ENCODE data around the gene CNTN5.

Gene CNTN5

DNA sequence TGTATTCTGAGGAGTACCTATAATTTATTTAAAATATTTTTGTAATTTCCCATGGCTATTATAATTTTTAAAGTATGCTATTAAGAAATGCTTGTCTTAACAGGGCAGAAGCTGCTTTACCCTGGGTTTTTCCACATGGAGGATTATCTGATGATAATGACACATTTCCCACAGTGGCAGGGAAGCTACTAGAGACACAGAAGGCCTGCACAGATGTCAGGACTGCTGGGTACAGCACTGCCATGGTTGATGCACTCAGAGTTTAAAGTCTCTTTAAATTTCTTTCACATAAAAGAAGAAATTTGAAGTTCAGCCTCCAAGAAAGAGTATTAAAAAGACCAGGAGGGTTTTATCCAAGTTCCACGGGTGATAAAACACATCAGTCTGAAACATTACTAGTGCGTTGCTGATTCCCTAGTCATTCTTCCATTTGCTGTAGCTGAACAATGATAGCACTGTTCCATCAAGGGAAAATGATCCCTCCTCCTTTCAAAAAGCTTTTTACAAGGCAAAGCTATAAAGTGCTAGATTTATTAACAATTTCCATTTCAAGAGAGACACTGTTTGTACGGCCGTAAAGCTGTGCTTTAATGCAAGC lies 363.0 kb downstream of the CNTN5 start:
- peak; percentile 64 for DNase-seq (ENCODE audit: low spot score)

DNA sequence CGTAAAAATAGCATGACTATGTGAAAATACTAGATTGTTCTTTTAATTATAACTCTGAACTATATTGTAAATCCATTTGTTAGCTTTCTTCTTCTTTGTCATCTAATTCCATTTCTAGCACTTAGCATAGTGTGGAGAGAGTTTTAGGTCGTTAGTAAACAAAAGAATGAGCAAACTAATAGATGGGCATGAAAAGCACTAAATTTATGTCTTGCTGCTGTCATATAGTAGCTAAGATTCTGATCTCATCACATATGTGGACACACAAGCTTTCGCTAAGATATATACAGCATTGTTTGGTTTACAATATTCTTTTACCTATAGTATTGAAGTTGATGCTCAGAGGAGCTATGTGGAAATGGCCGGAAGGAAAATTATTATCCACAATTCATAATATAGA lies 370.5 kb downstream of the CNTN5 start:
- DNase-seq (ENCODE audit: low spot score), result no peak

DNA sequence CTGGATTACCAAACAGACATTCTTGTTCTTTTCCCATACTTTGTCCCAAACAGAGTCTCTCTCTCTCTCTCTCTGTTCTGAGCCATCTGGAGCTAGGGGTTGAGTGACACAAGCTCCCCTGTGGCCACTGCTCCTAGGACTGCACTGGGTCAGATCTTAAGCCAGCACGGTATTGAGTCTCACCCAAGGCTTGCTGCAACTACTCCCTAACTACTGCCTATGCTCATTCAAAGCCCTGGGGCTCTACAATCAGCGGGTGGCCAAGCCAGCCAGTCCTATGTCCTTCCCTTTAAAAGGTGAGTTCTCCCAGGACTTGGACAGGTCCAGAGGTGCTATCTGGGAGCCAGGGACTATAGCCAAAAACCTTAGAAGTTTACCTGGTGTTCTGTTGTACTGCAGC lies 385.6 kb downstream of the CNTN5 start:
- no peak for DNase-seq (ENCODE audit: low spot score)

DNA sequence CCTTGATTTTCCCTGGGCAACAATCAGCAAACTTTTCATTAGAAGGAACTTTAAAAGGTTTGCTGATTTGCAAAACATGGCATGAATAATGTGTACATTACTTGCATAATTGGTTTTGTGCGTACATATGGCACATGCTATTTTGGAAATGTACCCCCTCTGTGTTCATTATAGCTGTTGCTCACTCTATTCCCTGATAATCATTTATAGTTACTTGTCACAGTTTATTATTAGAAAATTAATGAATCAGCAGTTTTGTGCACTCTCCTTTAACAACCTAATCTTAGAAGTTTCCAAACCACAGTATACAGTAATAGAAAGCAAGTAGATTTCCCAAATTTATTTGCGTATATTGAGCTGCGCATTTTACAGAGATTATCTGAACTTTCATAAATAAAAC lies 389.9 kb downstream of the CNTN5 start:
- DNase-seq (ENCODE audit: low spot score), result no peak

DNA sequence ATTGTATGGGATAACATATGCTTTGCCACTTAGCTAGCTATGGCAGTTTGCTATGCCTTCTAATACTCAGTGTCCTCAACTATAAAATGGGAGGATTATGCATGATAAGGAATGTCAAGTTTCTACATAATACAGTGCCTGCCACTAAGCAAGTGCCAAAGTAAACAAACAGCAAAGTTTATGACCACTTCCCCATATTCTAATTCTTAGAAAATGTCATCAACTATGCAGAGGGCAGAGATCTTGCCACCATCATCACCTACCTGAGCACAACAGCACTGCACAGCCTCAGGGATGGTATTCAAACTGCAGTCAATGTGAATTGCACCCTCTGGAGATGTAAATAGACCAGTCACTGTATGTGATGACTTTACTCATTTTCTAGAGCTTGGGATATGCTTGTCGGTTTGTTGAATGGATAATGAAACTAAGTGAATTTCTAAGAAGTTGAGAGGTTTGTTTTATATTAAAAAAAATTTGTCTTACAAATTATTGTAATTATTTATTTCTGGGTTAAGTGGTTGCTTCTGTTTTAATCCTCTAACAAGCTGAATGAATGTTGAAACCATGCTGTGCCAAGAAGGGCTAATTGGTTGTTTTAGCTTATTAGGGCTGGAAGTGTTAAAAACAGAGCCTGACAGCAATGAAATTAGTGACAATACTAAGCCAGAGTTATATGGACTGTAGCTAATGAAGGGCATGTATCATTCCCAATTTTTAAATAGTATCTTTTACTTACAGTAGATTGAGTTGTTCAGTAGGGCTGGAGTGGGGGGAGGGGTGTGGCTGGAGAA lies 398.4 kb downstream of the CNTN5 start:
- no peak for DNase-seq (ENCODE audit: low spot score)

DNA sequence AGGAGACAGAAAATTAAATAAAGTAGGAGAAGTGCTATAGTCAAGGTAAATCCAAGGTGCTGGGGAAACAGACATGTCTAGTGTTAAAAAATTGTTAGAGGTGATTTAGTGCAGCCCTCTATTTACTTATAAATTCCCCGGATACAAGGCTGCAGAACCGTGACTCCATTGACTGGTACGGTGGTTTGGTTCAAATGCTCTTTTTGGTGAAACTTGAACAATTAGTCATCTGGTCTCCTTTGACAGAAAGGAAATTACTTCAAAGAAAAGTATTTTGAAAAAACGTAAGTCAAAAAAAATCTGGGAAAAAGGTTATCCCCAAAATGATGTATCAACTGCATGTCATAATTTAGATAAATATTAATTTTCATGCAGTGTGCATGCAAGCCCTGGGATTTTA lies 399.2 kb downstream of the CNTN5 start:
- DNase-seq (ENCODE audit: low spot score), result no peak

DNA sequence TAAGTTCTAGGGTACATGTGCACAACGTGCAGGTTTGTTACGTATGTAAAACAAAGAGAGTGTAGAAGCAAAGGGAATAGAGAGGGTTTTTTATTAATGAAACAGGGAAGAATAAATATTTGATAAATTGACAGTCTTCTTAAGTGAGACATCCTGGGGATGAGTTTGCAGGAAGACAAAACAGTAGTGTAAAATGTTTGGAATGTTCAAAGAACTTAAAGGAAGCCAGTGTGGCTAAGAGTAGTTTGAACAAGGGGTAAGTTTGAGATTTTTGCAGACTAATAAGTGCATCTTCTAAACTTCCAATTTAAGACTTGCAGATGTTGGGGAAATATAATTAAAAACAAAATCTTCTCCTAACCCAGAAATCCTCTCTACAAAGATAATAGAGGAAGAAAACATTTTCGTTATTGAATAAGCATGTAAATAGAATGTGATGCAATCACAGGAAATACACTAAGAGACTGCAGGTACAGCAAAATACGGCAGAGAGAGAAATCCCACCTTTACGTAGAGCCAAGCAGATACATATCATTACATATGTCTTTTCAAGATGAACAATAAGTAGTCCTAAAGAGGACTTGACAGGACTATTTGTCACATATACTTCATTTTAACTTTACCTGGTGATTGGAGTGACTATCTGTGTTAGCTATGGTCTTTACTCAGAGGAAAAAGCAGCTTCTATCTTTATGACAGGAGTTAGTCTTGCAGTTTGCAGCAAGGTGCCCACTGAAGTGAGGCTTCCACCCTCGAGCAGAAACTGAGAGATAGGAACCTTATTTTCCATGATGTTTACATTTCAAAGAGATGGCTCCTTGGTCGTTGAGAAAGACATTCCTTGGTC lies 402.1 kb downstream of the CNTN5 start:
- no peak for DNase-seq (ENCODE audit: low spot score)

DNA sequence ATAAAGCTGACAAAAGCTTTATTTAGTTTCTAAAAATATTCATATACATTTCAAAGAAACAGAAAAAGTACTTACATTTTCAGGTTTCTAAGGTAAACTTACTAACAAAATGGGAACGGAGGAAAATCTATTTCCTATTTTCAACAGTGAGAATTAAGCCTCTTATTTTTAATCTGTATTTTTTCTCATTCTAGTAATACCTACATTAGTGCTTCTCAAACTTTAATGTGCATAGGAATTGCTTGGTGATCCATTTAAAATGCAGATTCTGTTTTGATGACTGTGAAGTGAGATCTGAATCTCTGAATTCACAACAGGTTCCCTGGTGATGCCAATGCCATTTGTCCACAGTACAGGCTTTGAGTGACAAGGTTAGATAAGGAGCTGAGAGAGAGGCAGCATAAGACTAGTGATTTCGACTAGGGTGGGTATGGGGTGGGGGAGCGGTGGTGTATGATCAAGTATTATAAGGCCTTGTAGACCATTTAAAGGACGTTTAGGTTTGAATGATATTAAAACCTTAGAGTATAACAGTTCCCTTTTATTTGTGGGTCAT lies 402.8 kb downstream of the CNTN5 start:
- no peak for DNase-seq (ENCODE audit: low spot score)

DNA sequence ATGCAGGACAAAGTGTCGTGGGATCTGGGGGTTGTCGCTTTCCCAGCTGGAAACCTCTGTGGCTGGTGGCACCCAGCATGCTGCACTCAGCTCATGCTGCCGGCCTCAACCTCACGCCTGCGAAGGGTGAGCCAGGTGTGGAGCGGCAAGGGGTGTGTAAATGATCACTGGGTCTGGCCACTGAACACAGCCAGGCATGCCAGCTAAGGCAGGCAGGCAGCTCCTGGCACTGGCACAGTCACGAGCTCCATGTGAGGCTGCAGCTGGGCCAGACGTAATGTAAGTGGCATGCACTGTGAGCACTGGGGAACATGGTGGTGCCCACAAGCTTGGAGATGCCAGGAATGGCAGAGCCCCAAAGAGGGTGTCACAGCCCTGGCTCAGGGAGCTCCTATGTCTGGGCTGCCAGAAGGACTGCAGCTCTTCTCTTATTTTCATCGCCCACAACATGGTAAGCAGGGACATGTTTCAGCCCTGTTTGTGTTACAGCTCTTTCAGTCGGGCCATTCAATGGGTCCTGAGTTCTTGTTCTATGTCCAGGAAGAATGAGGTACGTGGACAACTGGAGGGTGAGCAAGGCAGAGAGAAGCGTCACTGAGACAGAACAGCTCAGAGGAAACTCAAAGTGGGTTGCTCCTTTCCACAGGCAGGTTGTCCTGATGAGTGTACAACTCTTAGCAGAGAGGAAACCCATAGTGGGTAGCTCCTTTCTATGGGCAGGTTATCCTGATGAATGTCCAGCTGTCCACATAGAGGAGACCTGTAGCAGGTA lies 403.8 kb downstream of the CNTN5 start:
- DNase-seq (ENCODE audit: low spot score), result no peak

DNA sequence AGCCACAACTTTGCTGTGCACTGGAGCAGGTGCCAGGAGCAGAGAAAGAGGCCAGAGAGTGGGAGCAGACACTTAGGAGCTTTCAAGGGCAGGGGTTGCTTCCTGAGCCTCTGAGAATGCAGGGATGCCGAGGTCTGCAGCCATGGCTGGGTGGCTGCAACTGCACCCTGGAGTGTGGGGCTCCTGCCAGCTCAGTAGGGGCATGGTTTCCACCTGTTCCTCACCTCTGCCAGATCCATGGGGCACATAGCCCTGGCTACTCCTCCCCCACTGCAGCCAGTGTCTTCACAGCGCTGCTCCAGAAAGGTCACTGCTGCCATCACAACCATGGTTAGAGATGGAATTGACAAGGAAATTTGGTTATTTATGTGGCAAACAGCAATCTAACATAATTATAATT lies 404.8 kb downstream of the CNTN5 start:
- no peak for DNase-seq (ENCODE audit: low spot score)

DNA sequence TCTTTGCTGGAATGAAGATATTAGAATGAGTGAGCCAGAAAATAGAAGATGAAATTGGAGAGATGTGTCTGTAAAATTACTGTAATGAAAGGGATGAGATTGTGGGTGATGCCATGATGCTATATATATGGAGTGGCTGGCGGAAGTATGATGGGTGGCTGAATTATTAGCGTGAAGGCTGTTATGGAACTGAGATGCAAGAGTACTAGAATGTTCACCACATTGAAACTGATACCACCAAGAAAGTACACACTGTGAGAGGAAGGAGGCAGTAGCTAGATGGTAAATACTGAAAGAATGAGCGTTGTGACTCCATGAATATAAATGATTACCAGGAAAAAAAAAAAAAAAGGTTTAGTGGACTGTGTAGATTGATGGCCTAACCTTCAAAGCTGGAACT lies 411.9 kb downstream of the CNTN5 start:
- no peak for DNase-seq (ENCODE audit: low spot score)

DNA sequence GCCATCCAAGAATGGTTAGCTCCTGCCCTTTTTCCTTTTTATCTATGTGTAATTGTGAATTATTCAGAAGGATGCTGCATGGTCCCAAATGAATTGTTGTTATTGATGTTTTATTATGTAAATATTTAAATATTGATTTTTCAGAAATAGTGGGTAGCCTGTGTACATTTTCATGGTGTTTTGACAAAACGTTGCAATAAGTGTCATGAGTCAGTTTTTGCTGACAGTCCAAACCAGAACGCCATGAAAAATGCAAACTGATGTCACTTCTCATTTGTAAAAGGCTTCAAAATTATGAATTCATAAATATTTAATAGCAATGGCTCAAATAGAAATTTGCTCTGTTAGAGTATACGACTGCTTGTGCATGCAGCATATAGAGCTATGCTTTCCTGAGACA lies 422.5 kb downstream of the CNTN5 start:
- DNase-seq (ENCODE audit: low spot score), result no peak

DNA sequence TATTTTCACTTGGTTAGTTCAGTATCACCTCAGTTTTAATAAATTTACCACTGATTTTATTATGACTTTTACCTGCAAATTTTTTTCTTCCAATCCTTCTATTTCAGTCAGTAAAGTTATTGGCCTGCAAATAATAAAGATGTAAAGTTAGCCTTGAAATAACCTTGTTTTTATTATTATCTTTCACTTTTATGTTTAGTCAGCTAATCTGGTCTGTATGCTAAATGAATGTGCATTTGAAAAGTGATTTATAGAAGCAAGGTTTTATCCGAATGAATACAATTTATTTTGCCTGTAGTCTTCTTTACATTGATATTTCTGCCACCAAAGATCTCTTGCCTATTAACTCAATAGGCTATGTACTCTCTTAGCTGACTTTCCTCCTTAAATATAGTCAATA lies 425.7 kb downstream of the CNTN5 start:
- DNase-seq (ENCODE audit: low spot score), result no peak

DNA sequence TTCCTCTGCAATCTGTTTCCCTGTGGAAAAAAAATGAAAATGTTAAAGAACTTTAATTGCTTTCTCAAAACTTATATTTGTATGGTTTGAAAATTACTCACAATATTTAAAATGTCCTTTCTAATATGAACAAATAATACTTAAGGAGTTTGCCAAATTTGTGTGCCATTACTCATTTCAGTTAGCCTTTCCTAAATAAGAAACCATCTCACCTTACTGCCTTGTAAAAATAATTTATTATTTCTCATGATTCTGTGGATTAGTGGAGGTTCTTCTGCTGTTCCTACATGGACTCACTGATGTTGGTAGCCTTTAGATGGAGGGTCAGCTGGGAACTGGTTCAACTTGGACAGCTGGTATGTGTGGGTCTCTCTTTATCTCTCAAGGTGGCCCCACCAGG lies 428.6 kb downstream of the CNTN5 start:
- DNase-seq (ENCODE audit: low spot score), result no peak

DNA sequence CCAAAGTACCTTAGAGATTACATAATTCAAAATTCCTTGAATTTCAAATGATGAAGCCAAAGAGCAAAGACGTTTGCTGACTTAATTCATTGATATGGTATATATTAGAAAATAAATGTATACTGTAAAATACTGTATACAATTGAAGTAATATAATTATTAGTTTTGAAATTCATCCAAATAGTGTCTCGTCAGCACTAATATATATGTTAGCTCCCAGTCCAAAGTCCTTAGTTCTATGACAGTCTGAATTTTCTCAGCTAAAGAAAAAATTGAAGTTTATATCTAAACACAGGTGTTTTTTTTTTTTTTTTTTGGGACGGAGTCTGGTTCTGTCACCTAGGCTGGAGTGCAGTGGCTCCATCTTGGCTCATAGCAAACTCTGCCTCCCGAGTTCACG lies 431.3 kb downstream of the CNTN5 start:
- DNase-seq (ENCODE audit: low spot score), result no peak

DNA sequence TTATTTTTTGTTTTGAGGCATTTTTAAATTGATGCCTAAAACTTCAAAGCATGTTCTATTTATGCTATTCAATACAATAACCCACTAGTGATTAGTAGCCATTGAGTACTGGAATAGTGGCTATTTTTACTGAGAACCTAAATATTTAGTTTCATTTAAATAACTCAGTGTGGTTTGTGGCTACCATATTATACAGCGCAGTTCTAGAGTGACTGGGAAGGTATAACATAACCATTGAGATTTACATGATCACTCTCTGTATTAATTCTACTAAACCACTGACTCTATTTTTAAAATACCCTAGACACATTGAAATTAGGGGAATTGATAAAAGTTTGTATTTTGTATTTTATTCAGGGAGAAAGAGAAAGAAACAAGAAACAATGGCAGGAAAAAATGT lies 441.2 kb downstream of the CNTN5 start:
- no peak for DNase-seq (ENCODE audit: low spot score)

DNA sequence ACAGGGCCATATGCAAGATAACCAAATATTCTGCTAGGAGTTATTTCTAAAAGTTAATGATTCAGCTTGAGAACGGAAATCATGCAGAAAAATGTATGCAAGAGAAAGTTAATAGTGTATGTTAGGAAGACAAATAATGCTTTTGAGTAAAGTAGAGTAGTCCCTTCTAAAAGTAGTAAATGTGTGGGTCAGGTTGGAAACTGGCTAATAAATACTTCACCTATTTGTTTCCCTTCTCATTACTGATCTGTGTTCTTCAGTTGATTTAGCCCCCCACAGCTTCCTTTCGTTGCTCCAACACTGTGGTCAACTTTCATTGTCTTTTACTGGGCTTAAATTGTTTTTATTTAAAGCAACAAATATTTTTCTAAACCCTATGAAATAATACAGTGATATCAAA lies 444.2 kb downstream of the CNTN5 start:
- no peak for DNase-seq (ENCODE audit: low spot score)

DNA sequence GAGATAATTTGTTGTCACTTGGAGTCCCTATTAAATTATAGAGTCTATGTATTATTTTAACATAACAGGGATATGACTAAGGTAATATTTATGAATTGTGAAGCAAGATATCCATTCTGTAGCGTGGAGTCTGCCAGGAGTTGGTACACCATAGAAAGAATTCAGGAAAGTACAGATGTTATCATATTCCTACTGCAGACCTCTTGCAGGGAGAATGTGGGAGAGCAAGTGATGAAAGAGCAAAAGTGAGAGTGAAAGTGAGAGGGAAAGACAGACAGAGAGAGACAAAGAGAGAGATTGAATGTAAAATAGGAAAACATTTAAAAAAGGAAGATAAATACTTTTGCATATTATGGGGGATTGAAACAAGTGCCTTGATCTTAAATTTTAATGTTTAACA lies 468.8 kb downstream of the CNTN5 start:
- no peak for DNase-seq (ENCODE audit: low spot score)

DNA sequence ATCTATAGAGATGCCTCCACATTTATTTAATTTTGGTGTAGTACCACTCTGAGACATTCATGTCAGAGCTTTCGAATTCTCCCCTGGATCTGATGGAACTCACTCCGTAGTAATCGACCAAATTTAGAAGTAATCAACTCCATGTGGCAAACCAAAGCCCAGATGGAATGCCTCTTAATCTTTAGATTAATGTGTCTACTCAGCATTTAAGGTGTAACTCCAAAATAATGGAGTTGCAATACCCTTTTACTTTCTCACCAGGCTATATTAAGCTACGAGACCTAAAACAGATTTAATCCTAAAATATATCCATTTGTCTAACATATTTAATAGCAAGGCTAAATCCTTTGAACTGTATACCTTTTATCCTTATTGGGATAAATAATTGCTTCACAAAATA lies 473.3 kb downstream of the CNTN5 start:
- DNase-seq (ENCODE audit: low spot score), result no peak

DNA sequence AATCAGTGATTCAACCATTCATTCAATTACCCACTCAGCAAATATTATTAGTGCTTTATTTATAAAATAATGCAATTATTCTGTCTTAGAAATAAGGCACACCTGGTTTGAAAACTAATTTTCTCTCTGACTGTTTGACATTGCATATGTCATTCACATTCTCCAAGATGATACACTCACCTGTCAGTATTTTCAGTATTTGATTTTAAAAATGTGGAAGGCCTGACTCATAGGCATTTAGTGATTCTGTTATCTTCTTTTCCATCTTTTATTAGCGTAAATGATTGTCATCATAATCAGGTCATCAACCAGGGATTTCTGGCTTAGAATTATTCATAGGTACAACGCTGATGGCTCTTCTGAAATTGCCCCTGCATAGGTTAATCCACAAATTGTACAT lies 480.9 kb downstream of the CNTN5 start:
- no peak for DNase-seq (ENCODE audit: low spot score)

DNA sequence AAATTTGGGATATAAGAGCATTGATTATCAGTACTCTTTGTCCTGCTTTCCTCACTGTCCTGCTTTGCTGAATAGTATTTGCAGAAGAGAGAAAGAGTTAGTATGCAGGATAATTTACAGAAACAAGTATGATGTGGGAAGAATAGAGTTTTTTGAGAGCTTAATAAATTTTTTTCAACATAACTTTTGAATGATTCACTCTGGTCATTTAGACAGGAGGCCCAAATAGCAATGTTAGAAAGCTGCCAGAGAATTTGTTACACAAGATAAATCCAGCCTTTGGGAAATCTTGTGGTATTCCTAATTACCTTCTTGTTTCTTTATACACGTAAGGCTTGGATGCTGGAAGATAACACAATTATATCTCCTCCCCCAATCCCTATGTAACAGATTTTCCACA lies 484.6 kb downstream of the CNTN5 start:
- DNase-seq (ENCODE audit: low spot score), result no peak

DNA sequence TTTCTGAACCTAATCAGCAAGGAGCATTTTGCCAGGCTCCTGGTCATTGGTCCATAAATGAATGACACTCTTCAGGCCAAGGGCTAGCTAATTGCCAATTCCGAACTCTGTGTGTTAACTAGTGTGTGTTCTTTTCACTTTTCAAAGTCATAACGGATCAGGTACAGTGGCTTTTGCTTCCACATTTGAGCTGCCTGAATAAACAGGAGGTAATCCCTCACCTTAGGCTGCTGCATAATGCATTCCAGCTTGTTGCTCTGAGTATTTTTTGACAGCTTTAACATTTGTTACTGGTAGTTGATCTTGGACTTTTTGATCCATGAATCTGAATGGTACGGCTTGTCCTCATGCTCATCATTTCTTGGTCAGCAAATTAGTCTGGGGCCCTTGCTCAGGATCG lies 485.1 kb downstream of the CNTN5 start:
- DNase-seq (ENCODE audit: low spot score), result no peak

All from Ammon's horn (tissue), 1 donor.